Kidney (tissue), 14 donors: ENCODE measurements around the gene SLFN14. TPM values are rescaled to one million over a fixed set of nuclear protein-coding genes. Genes with fewer than 3 reads are reported as not detected.
"Not testable (repeated sequence)": the region's sequence is repeated elsewhere in the genome, so short reads cannot be mapped to it uniquely, and the experiment has no call there.

ENCODE experiments used
- DNase-seq, 5 donors: peaks; one replicate each; pipeline ENCODE4 v3.0.0-alpha.2; 2013 to 2020
- FAIRE-seq: peaks from 2 replicates; lab custom pipeline; 2012; peaks lifted over from hg19 to GRCh38; lab: Jason Lieb, UNC
- H3K27ac ChIP-seq, 2 donors: one replicate each; pipeline ENCODE4 v1.7.0; 2013; ENCODE audit warnings: low read depth in 2 of 2, low read length in 2 of 2, inconsistent platforms in 1 of 2
- H3K27me3 ChIP-seq: one replicate; pipeline ENCODE4 v1.7.1; 2013; ENCODE audit warnings: low read length, inconsistent platforms; ENCODE audit not compliant: control insufficient read depth, insufficient read depth
- H3K36me3 ChIP-seq, 3 donors: one replicate each; pipeline versions ENCODE4 v1.7.0 to v1.7.1; 2013; ENCODE audit warnings: low read length in 3 of 3, control low read depth in 1 of 3, inconsistent platforms in 1 of 3; ENCODE audit not compliant: insufficient read depth in 3 of 3, control insufficient read depth in 2 of 3
- H3K4me1 ChIP-seq, 3 donors: one replicate each; pipeline versions ENCODE4 v1.7.0 to v1.7.1; 2013; ENCODE audit warnings: low read length in 3 of 3, inconsistent platforms in 1 of 3, low read depth in 1 of 3; ENCODE audit not compliant: control insufficient read depth in 2 of 3, insufficient read depth in 2 of 3
- H3K4me3 ChIP-seq, 3 donors: one replicate each; pipeline versions ENCODE4 v1.7.0 to v1.8.1; 2013; ENCODE audit warnings: low read length in 3 of 3, control low read depth in 1 of 3, inconsistent platforms in 1 of 3
- H3K9ac ChIP-seq, 3 donors: one replicate each; pipeline versions ENCODE4 v1.7.0 to v1.7.1; 2013; ENCODE audit warnings: low read length in 3 of 3, control low read depth in 1 of 3, inconsistent platforms in 1 of 3
- H3K9me3 ChIP-seq, 3 donors: one replicate each; pipeline versions ENCODE4 v1.7.0 to v1.7.1; 2013; ENCODE audit warnings: low read length in 3 of 3, control low read depth in 1 of 3, inconsistent platforms in 1 of 3; ENCODE audit not compliant: control insufficient read depth in 2 of 3, insufficient read depth in 1 of 3
- intact Hi-C: fragments of 100-400 bp; cut with DNase I; formaldehyde crosslinking; loops from one replicate; pipeline ENCODE4 v1.11.1; 2022
- polyA plus RNA-seq: library from polyadenylated mRNA; stranded (reverse); fragments of 350-450 nt; fragmentation: Illumina TruSeq; extraction: RNeasy Lipid Tissue Mini Kit (QIAGEN cat#74804); gene quantifications from one replicate; pipeline ENCODE4 v1.2.3, GENCODE V29; 2014; ENCODE audit warnings: low read depth, low replicate concordance; ENCODE audit not compliant: insufficient read depth
- total RNA-seq: library from RNA; stranded (reverse); fragmentation: NEBNext Ultra II Directional; extraction: Animal tissue kit (Norgen Biotek cat#: 25700); gene quantifications from one replicate; pipeline ENCODE4 v1.2.1, GENCODE V29; 2021
- TF ChIP-seq, protein P1 (sequence below): IDR thresholded peaks from 3 replicates; pipeline ENCODE4 v1.5.1; 2012; ENCODE audit warnings: mild to moderate bottlenecking, moderate library complexity, borderline replicate concordance; ENCODE audit not compliant: insufficient read depth; ENCODE audit errors: extremely low read depth
- donor health status: control.
- donor health status: control.
- donor health status: control.
- donor health status: control.
- donor health status: control.
- donor health status: DM: yes; HTN: yes; CAD: no.
- donor health status: Normal renal cell carcinoma (clear cell type).

Gene SLFN14
- total and polyA plus RNA-seq, 2 donors from 2014 or later = 0.09 TPM; not detected in 1

GRCh38 chr17:35519439-35519838 lies 41.2 kb downstream of the SLFN14 start:
- FAIRE-seq (no peak), DNase-seq (no peak)
- Histone ChIP-seq H3K27ac (no peak overlapping the region), H3K4me1 (no peaks in the 10 kb centered on the region), H3K36me3 (no peaks in the 10 kb centered on the region), H3K9ac (no peak overlapping the region), H3K4me3 (no peak overlapping the region), H3K9me3 (no peaks in the 10 kb centered on the region), H3K27me3 (peaks cover 9% of the 10 kb centered on the region)
- intact Hi-C loops = no loop called here
- TF ChIP-seq, protein P1, sequence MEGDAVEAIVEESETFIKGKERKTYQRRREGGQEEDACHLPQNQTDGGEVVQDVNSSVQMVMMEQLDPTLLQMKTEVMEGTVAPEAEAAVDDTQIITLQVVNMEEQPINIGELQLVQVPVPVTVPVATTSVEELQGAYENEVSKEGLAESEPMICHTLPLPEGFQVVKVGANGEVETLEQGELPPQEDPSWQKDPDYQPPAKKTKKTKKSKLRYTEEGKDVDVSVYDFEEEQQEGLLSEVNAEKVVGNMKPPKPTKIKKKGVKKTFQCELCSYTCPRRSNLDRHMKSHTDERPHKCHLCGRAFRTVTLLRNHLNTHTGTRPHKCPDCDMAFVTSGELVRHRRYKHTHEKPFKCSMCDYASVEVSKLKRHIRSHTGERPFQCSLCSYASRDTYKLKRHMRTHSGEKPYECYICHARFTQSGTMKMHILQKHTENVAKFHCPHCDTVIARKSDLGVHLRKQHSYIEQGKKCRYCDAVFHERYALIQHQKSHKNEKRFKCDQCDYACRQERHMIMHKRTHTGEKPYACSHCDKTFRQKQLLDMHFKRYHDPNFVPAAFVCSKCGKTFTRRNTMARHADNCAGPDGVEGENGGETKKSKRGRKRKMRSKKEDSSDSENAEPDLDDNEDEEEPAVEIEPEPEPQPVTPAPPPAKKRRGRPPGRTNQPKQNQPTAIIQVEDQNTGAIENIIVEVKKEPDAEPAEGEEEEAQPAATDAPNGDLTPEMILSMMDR = no peak

DNA sequence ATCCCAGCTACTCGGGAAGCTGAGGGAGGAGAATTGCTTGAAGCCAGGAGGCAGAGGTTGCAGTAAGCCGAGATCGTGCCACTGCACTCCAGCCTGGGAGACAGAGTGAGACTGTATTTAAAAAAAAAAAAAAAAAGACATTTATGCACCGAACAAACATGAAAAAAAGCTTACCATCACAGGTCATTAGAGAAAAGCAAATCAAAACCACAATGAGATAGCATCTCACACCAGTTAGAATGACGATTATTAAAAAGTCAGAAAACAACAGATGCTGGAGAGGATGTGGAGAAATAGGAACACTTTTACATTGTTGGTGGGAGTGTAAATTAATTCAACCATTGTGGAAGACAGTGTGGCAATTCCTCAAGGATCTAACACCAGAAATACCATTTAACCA lies 42.2 kb downstream of the SLFN14 start:
- H3K27ac ChIP-seq, H3K9ac ChIP-seq, H3K9me3 ChIP-seq, FAIRE-seq, DNase-seq, H3K4me3 ChIP-seq, intact Hi-C loops, H3K27me3 ChIP-seq, H3K4me1 ChIP-seq, H3K36me3 ChIP-seq: not testable (repeated sequence)

- DNase-seq = no peak
- FAIRE-seq = no peak
- TF ChIP-seq, protein P1 = no peak
- Histone ChIP-seq H3K9me3 (no peaks in the 10 kb centered on the region), H3K4me1 (no peaks in the 10 kb centered on the region), H3K9ac (no peak overlapping the region), H3K27ac (no peak overlapping the region), H3K36me3 (no peaks in the 10 kb centered on the region), H3K27me3 (peaks cover 9% of the 10 kb centered on the region), H3K4me3 (no peak overlapping the region)
- intact Hi-C loops = no loop called here
Observed at GRCh38 chr17:35515027-35515426, 45.6 kb downstream of the SLFN14 start.

DNA sequence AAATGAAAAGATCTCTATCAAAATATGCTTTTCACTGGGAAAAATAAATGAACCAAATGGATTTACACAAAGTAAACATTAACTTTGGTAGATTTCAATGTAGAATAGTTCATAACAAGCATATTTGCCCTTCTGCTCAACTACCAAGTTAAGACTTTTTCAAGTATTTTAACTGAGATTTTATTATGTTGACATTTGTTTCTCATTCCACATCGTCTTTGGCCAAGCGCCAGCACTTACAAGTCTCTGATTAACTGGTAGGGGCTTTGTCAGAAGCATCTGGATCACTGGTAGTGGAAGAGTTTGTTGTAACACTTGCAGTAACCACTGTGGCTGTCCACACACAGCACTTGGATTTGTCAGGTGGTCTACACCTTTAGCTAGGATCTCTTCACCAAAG lies 46.1 kb downstream of the SLFN14 start:
- Histone ChIP-seq H3K27me3 (peaks cover 9% of the 10 kb centered on the region), H3K4me1 (no peaks in the 10 kb centered on the region), H3K9me3 (no peaks in the 10 kb centered on the region), H3K9ac (no peak overlapping the region), H3K27ac (no peak overlapping the region), H3K4me3 (no peak overlapping the region), H3K36me3 (no peaks in the 10 kb centered on the region)
- DNase-seq (no peak), FAIRE-seq (no peak)
- TF ChIP-seq, protein P1 = no peak
- intact Hi-C loops = no loop called here

Other genes with a start within 250 kb of the SLFN14 start
- 31.9 TPM for gene SLFN11, start 187.2 kb downstream of the SLFN14 start, total RNA-seq
- 4.0 TPM for gene SLFN11, start 187.2 kb downstream of the SLFN14 start, polyA plus RNA-seq
- 13.3 TPM for gene SLFN12, start 128.3 kb downstream of the SLFN14 start, total RNA-seq
- 2.3 TPM for gene SLFN12, start 128.3 kb downstream of the SLFN14 start, polyA plus RNA-seq
- gene SLFN13, start 112.1 kb downstream of the SLFN14 start, total RNA-seq = 24.5 TPM
- gene SLFN13, start 112.1 kb downstream of the SLFN14 start, polyA plus RNA-seq = 3.1 TPM
- 6.2 TPM for gene SLFN12L, start 23.1 kb downstream of the SLFN14 start, total RNA-seq
- 0.62 TPM for gene SLFN12L, start 23.1 kb downstream of the SLFN14 start, polyA plus RNA-seq
- 6.5 TPM for gene PEX12, start 17.8 kb upstream of the SLFN14 start, total RNA-seq
- 6.6 TPM for gene PEX12, start 17.8 kb upstream of the SLFN14 start, polyA plus RNA-seq
- 242 TPM for gene AP2B1, start 26.5 kb upstream of the SLFN14 start, total RNA-seq
- 74.0 TPM for gene AP2B1, start 26.5 kb upstream of the SLFN14 start, polyA plus RNA-seq
- 2.4 TPM for gene RASL10B, start 170.8 kb upstream of the SLFN14 start, total RNA-seq
- 1.5 TPM for gene RASL10B, start 170.8 kb upstream of the SLFN14 start, polyA plus RNA-seq
- not detected for gene GAS2L2, start 192.4 kb upstream of the SLFN14 start, total RNA-seq
- not detected for gene GAS2L2, start 192.4 kb upstream of the SLFN14 start, polyA plus RNA-seq
- gene C17orf50, start 200.1 kb upstream of the SLFN14 start, total RNA-seq = not detected
- gene C17orf50, start 200.1 kb upstream of the SLFN14 start, polyA plus RNA-seq = 0.41 TPM
- 4.5 TPM for gene MMP28, start 234.8 kb upstream of the SLFN14 start, total RNA-seq
- 10.3 TPM for gene MMP28, start 234.8 kb upstream of the SLFN14 start, polyA plus RNA-seq
- gene TAF15, start 248.7 kb upstream of the SLFN14 start, total RNA-seq = 149 TPM
- gene TAF15, start 248.7 kb upstream of the SLFN14 start, polyA plus RNA-seq = 66.3 TPM